Small intestine (tissue), 7 donors: ENCODE results near the gene YAF2. TPM values are rescaled to one million over a fixed set of nuclear protein-coding genes. Genes with fewer than 3 reads are reported as not detected.
A peak's percentile ranks its signal among the peaks of the same experiment; 100 is the strongest.

Experiments
- DNase-seq, 2 donors: peaks; one replicate each; pipeline versions ENCODE4 v3.0.0 to v3.0.0-alpha.2; 2013
- FAIRE-seq: peaks from 2 replicates; lab custom pipeline; 2012; peaks lifted over from hg19 to GRCh38; lab: Jason Lieb, UNC
- H3K27ac ChIP-seq, 3 donors: one replicate each; pipeline ENCODE4 v1.5.1; 2013; ENCODE audit warnings: low read length in 2 of 3, mild to moderate bottlenecking in 2 of 3, control low read depth in 1 of 3, inconsistent platforms in 1 of 3, low read depth in 1 of 3, moderate library complexity in 1 of 3
- H3K27me3 ChIP-seq, 3 donors: one replicate each; pipeline ENCODE4 v1.6.1; 2013; ENCODE audit warnings: low read length in 3 of 3, inconsistent platforms in 1 of 3; ENCODE audit not compliant: control insufficient read depth in 3 of 3, insufficient read depth in 3 of 3
- H3K36me3 ChIP-seq, 3 donors: one replicate each; pipeline ENCODE4 v1.6.1; 2013; ENCODE audit warnings: low read length in 3 of 3, inconsistent platforms in 1 of 3, low read depth in 1 of 3, mild to moderate bottlenecking in 1 of 3, moderate library complexity in 1 of 3; ENCODE audit not compliant: control insufficient read depth in 3 of 3, insufficient read depth in 2 of 3
- H3K4me1 ChIP-seq, 3 donors: one replicate each; pipeline ENCODE4 v1.6.1; 2013; ENCODE audit warnings: low read length in 2 of 3, inconsistent platforms in 1 of 3, low read depth in 1 of 3, mild to moderate bottlenecking in 1 of 3, moderate library complexity in 1 of 3; ENCODE audit not compliant: control insufficient read depth in 3 of 3, insufficient read depth in 2 of 3
- H3K4me3 ChIP-seq, 3 donors: one replicate each; pipeline ENCODE4 v1.5.1; 2013; ENCODE audit warnings: low read length in 3 of 3, control low read depth in 1 of 3, inconsistent platforms in 1 of 3, low read depth in 1 of 3, mild to moderate bottlenecking in 1 of 3, moderate library complexity in 1 of 3
- H3K9me3 ChIP-seq, 2 donors: one replicate each; pipeline ENCODE4 v1.6.1; 2013; ENCODE audit warnings: low read depth in 1 of 2, low read length in 1 of 2; ENCODE audit not compliant: control insufficient read depth in 2 of 2, insufficient read depth in 1 of 2
- WGBS, 3 donors: extraction: QIAGEN DNeasy Blood & Tissue Kit; methylation state at CpG; one replicate each; pipeline ENCODE4 v1.1.7; 2013; 5-methylcytosine and 5-hydroxymethylcytosine counted together
- polyA plus RNA-seq, 4 donors: library from polyadenylated mRNA; stranded (reverse) in 3 of 4; unstranded in 1 of 4; fragments of 200-250 nt in 3 of 4; fragments of 120-200 nt in 1 of 4; gene quantifications; one replicate each; pipeline versions ENCODE4 v1.2.1 to v1.2.3, GENCODE V29; 2013
- donor health status: healthy with polysubstance abuse.
- donor health status: control.
- donor health status: control.
- donor health status: Bipolar disorder and iron deficiency.
- donor health status: healthy.

YAF2 gene
- polyA plus RNA-seq, 4 donors = 8.9 to 96.2 (median 24.8) TPM

GRCh38 chr12:42144408-42145196 lies 93.4 kb downstream of the YAF2 start, which contains the start of gene GXYLT1:
Gene GXYLT1 (minus strand): TSS chr12:42144874. CDS start chr12:42144646, 228 bp downstream.
- WGBS, 3 donors = 1 to 4% (median 2%) methylated on average over 70 to 106 of the region's 106 CpGs
- Histone ChIP-seq H3K27ac (peak within 1 kb of the TSS; percentile 87 to 98 (median 98)), H3K9me3 (no peaks in the 10 kb centered on the region), H3K27me3 (no peaks in the 10 kb centered on the region), H3K4me3 (peak within 1 kb of the TSS; percentile 48 to 98 (median 67)), H3K36me3 (no peaks in the 10 kb centered on the region), H3K4me1 (peaks cover 0 to 16% (median 4%) of the 10 kb centered on the region in 3 donors)
- DNase-seq = peak; percentile 95 to 97
- FAIRE-seq = no peak

GRCh38 chr12:42144158-42144407 lies 94.0 kb downstream of the YAF2 start:
- Histone ChIP-seq H3K9me3 (no peaks in the 10 kb centered on the region), H3K36me3 (no peaks in the 10 kb centered on the region), H3K4me3 (peak overlapping the region; percentile 48 to 98 (median 67)), H3K27ac (peak overlapping the region; percentile 87 to 98 (median 98)), H3K27me3 (no peaks in the 10 kb centered on the region), H3K4me1 (peaks cover 0 to 16% (median 4%) of the 10 kb centered on the region in 3 donors)
- DNase-seq = peak in 1 of 2 donors; percentile 29
- 0 to 1% (median 1%) methylated on average over 10 to 21 of the region's 21 CpGs for WGBS, 3 donors
- no peak for FAIRE-seq

GRCh38 chr12:42143452-42144157 lies 94.4 kb downstream of the YAF2 start:
- Histone ChIP-seq H3K27ac (peak overlapping the region; percentile 87 to 98 (median 98)), H3K36me3 (no peaks in the 10 kb centered on the region), H3K4me3 (peak overlapping the region; percentile 48 to 98 (median 67)), H3K9me3 (no peaks in the 10 kb centered on the region), H3K4me1 (peaks cover 0 to 16% (median 4%) of the 10 kb centered on the region in 3 donors), H3K27me3 (no peaks in the 10 kb centered on the region)
- 5 to 17% (median 16%) methylated on average over 12 of the region's 12 CpGs for WGBS, 3 donors
- FAIRE-seq (no peak), DNase-seq (peak; percentile 14 to 45)

GRCh38 chr12:42141981-42142606 lies 96.0 kb downstream of the YAF2 start:
- peaks cover 0 to 16% (median 4%) of the 10 kb centered on the region in 3 donors for H3K4me1 ChIP-seq
- H3K4me3 ChIP-seq = no peak overlapping the region
- WGBS, 3 donors = 57 to 82% (median 60%) methylated on average over 3 of the region's 3 CpGs
- DNase-seq (no peak), FAIRE-seq (no peak)
- no peak overlapping the region for H3K27ac ChIP-seq
- H3K36me3 ChIP-seq = no peaks in the 10 kb centered on the region
- H3K9me3 ChIP-seq = no peaks in the 10 kb centered on the region
- no peaks in the 10 kb centered on the region for H3K27me3 ChIP-seq

- 20 to 64% (median 33%) methylated on average over 3 of the region's 3 CpGs for WGBS, 3 donors
- peak; percentile 29 to 43 for DNase-seq
- Histone ChIP-seq H3K4me1 (peaks cover 0 to 14% (median 2%) of the 10 kb centered on the region in 3 donors), H3K27ac (no peak overlapping the region), H3K27me3 (no peaks in the 10 kb centered on the region), H3K36me3 (no peaks in the 10 kb centered on the region), H3K4me3 (no peak overlapping the region), H3K9me3 (no peaks in the 10 kb centered on the region)
- no peak for FAIRE-seq
These were observed 97.1 kb downstream of the YAF2 start for GRCh38 chr12:42140901-42141300.

- 91 to 94% (median 93%) methylated on average over 3 of the region's 3 CpGs for WGBS, 3 donors
- peaks cover 0 to 2% (median 0%) of the 10 kb centered on the region in 3 donors for H3K4me1 ChIP-seq
- H3K27me3 ChIP-seq = no peaks in the 10 kb centered on the region
- no peaks in the 10 kb centered on the region for H3K36me3 ChIP-seq
- FAIRE-seq = no peak
- H3K4me3 ChIP-seq = no peak overlapping the region
- no peaks in the 10 kb centered on the region for H3K9me3 ChIP-seq
- no peak for DNase-seq
- H3K27ac ChIP-seq = no peak overlapping the region
These were observed 102.7 kb downstream of the YAF2 start for GRCh38 chr12:42135259-42135814.

- Histone ChIP-seq H3K27me3 (no peaks in the 10 kb centered on the region), H3K9me3 (peaks cover 0 to 3% of the 10 kb centered on the region in 2 donors), H3K27ac (no peak overlapping the region), H3K36me3 (no peaks in the 10 kb centered on the region), H3K4me1 (peaks cover 0 to 2% (median 0%) of the 10 kb centered on the region in 3 donors), H3K4me3 (no peak overlapping the region)
- DNase-seq = no peak
- no peak for FAIRE-seq
- WGBS, 3 donors = 62 to 71% (median 66%) methylated on average over 4 of the region's 4 CpGs
These were observed 107.2 kb downstream of the YAF2 start for GRCh38 chr12:42130672-42131402.
